ENCODE data around the gene CTDNEP1.
"Not testable (repeated sequence)": the region's sequence is repeated elsewhere in the genome, so short reads cannot be mapped to it uniquely, and the experiment has no call there.

The CTDNEP1 gene

GRCh38 chr17:7252176-7253043 is 876 bp upstream of the CTDNEP1 start, which contains the start of gene ELP5:
Gene ELP5 (plus strand): TSS chr17:7252215. CDS start chr17:7252551, 336 bp downstream.
- peak; percentile 58 for TF ChIP-seq CTCF (IDR thresholded peaks at IDR 0.05; ENCODE audit: control insufficient read depth, extremely low read depth, insufficient read depth)
- peak within 1 kb of the TSS; percentile 92 for H3K4me3 ChIP-seq (ENCODE audit: low read depth, low read length)
- no peak for DNase-seq (ENCODE audit: low read depth)

GRCh38 chr17:7250695-7251627 is 573 bp downstream of the CTDNEP1 start:
- no peak for TF ChIP-seq CTCF (IDR thresholded peaks at IDR 0.05; ENCODE audit: control insufficient read depth, extremely low read depth, insufficient read depth)
- H3K4me3 ChIP-seq (ENCODE audit: low read depth, low read length) = peak overlapping the region; percentile 92
- DNase-seq (ENCODE audit: low read depth) = no peak

GRCh38 chr17:7249830-7250229 is 1.7 kb downstream of the CTDNEP1 start:
- no peak for TF ChIP-seq CTCF (IDR thresholded peaks at IDR 0.05; ENCODE audit: control insufficient read depth, extremely low read depth, insufficient read depth)
- no peak for DNase-seq (ENCODE audit: low read depth)
- peak overlapping the region; percentile 92 for H3K4me3 ChIP-seq (ENCODE audit: low read depth, low read length)

- no peak for TF ChIP-seq CTCF (IDR thresholded peaks at IDR 0.05; ENCODE audit: control insufficient read depth, extremely low read depth, insufficient read depth)
- DNase-seq (ENCODE audit: low read depth) = no peak
- no peak overlapping the region; the same call in 1 of the 2 replicates for H3K4me3 ChIP-seq (ENCODE audit: low read depth, low read length)
Measured at GRCh38 chr17:7249214-7249613, 2.3 kb downstream of the CTDNEP1 start.

- no peak overlapping the region for H3K4me3 ChIP-seq (ENCODE audit: low read depth, low read length)
- TF ChIP-seq CTCF (IDR thresholded peaks at IDR 0.05; ENCODE audit: control insufficient read depth, extremely low read depth, insufficient read depth) = no peak
- DNase-seq (ENCODE audit: low read depth) = no peak
Measured at GRCh38 chr17:7248796-7249195, 2.7 kb downstream of the CTDNEP1 start.

- no peak overlapping the region for H3K4me3 ChIP-seq (ENCODE audit: low read depth, low read length)
- TF ChIP-seq CTCF (IDR thresholded peaks at IDR 0.05; ENCODE audit: control insufficient read depth, extremely low read depth, insufficient read depth) = no peak
- no peak for DNase-seq (ENCODE audit: low read depth)
Measured at GRCh38 chr17:7246779-7247178, 4.8 kb downstream of the CTDNEP1 start.

GRCh38 chr17:7243838-7244237 is 7.7 kb downstream of the CTDNEP1 start:
- H3K4me3 ChIP-seq (ENCODE audit: low read depth, low read length); DNase-seq (ENCODE audit: low read depth): not testable (repeated sequence)

Measured in LNCaP clone FGC (cell line).